ENCODE results near the gene SMIM24.

DNA sequence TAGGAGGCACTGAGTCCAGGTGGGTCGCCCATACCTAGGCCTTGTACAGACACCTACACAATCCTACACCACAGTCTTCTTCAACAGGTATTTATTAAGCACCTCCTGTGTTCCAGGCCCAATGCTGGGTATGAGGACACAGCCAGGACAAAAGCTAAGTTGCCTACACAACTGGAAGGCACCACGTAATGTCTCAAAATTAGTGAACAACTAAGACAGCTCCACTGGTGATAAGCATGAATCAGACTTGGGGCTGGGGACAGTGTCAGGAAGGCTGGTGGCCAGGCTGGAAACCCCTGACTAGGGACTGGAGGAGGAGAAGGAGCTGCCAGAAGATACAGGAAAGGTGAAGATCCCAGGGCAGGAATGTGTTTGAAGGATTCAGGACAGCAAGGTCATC lies 2.4 kb downstream of the SMIM24 start:
- TF ChIP-seq CTCF (IDR thresholded peaks at IDR 0.05), result no peak
- TF ChIP-seq POLR2A (IDR thresholded peaks at IDR 0.05), result no peak
- TF ChIP-seq POLR2AphosphoS5 (IDR thresholded peaks at IDR 0.05; ENCODE audit: insufficient read depth in 1 of 2, low read depth in 1 of 2), result no peak

Data from vagina (tissue), 2 donors.